SH-SY5Y (cell line): Measurements from ENCODE around the gene MR1.

Source experiments
- GATA2 ChIP-seq: IDR thresholded peaks from 2 replicates; pipeline ENCODE4 v1.6.1; 2011; ENCODE audit warnings: mild to moderate bottlenecking, low read depth, low read length
- GATA3 ChIP-seq: IDR thresholded peaks from 2 replicates; pipeline ENCODE4 v1.6.1; 2011; ENCODE audit warnings: low read depth, mild to moderate bottlenecking, low read length, moderate library complexity

MR1 gene

GRCh38 chr1:181018901-181019681, 14.7 kb upstream of the MR1 start:
- TF ChIP-seq GATA3 (no peak), GATA2 (no peak)

GRCh38 chr1:181021159-181021558, 12.6 kb upstream of the MR1 start:
- TF ChIP-seq GATA2 = no peak
- TF ChIP-seq GATA3 = no peak

DNA sequence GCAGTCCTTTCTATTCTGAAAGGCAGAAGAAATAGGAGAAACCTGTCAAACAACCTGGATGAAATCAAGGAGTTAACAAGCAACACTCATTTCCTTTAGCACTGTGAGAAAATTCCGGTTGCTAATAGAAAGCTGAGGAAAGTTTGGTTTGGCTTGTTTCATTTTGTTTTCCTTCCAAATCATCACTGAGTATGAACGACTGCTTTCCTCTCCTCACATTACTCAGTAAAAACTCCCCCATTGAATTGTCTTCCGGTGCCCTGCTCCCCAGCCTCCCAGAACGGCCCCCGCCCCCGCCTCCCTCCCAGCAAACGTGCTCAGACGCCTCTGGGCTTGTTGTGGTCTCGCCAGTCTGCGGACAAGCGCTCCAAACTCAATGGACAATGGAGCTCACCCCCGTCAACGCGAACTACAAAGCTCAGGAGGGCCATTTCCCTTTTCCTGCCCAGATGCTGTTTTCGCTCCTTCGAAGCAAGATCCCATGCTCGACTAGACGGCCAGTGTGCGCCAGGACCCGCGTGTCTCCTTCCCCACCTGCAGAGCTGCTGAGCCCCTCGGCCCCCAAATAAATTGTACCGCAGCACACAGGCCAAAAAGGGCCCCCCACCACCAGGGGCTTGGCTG, 11.9 kb upstream of the MR1 start:
- TF ChIP-seq GATA2 = no peak
- TF ChIP-seq GATA3 = no peak

DNA sequence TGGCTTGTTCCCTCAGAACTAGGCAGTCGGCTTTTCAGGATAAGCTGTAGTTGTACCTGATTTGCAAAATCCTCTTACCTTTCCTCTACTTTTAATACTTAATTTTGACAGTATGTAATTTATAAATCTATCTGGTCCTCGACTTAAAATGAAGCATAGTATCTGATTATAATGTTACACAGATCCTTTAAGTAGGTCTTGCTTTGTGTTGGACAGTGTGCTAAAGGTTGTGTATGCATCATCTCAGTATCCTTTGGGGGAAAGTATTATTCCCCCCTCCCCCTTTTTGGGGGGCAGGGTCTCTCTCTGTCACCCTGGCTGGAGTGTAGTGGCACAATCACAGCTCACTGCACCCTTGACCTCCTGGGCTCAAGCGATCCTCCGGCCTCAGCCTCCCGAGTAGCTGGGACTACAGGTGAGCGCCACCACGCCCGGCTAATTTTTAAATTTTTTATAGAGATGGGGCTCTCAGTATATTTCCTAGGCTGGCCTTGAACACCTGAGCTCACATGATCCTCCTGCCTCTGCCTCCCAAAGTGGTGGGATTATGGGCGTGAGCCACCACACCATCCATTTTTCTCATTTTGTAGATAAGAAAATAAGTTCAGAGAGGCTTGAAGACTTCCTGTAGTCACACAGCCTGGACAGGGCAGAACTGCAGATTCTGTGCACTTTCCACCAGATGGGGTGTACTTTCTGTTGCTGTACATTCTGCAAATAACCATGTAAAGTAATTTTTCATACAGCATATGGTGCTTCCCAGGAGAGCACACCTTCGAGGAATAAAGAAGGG, 10.3 kb upstream of the MR1 start:
- TF ChIP-seq GATA2 (no peak), GATA3 (no peak)

- no peak for TF ChIP-seq GATA2
- no peak for TF ChIP-seq GATA3
These were observed 5.6 kb upstream of the MR1 start for GRCh38 chr1:181028196-181028595.

DNA sequence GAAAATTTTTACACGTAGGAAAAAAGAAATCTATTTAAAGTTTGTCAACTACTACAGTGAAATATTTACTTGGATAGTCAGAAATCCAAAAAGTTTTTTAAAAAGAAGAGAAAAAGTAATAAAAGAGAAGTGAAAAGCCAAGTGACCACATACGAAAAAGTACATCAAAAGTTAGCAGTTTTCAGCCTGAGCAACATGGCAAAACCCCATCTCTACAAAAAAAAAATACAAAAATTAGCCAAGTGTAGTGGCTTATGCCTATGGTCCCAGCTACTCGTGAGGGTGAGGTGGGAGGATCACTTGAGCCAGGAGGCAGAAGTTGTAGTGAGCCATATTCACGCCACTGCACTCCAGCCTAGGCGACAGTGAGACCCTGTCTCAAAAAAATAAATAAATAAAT, 5.2 kb upstream of the MR1 start:
- TF ChIP-seq GATA3 (no peak), GATA2 (no peak)

- TF ChIP-seq GATA3 = no peak
- TF ChIP-seq GATA2 = no peak
These were observed 1.2 kb upstream of the MR1 start for GRCh38 chr1:181032535-181032934.

DNA sequence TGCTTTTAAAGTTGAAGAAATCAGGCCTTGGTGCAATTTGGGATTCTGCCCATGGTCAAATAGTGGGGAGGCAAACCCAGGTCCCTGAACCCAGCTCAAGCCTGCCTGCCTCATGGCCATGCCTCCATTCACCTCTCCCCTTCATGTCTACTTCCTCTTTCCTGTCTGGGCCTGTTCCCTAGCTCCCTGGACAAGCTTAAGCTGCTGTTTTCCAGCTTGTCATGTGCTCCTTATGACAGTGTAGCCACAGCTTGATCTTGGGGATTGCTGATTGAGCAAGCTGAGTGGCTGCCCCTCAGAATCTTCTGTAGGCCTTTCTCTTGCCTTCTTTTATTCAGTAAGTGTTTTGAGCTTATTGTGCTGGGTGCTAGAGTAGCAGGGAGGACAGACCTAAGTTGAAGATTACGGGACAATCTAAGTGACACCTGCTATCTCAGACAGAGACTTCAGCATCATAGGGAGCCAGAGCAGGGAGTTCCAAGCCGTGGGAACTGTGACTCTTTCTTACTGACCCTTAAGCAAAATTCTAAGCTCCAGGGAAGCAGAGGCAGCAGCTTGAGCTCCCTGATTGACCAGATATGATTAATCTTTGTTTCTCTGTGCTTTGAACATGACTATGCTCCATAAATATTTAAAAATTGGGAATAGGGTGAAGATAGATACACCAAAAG, 520 bp upstream of the MR1 start:
- TF ChIP-seq GATA3 (no peak), GATA2 (no peak)

DNA sequence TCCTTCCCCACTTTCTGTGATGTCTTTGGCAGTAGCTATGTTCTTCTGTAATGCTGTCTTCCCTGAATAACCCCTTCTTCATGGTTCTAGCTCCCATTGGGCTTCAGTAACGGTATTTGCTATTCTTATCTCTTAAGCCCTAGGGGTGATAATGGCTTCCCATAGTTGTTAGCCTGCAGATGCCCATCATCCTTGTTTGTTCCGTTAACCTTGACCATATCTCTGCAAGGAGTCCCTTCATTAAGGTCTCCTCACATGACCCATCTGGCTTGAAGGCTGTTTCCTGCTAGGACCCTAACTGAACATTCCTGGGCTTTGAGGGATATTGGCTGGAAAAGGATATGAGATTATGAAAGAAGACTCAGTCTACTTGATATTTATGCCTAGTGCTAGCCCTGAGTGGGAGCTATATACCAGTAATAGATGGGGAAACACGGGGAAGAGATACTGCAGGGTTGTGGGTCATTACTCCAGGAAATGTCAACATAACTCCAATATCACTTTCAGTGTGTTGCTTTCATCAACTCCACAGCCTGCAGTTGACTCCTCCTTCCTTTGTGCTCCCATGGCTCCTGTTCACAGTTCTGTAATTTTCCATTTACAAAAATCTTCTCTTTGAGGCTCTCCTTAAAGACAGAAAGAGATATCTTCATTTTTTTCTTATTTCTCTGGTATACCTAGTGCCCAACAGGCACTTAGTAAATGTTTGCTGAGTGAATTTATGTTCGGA, 2.5 kb downstream of the MR1 start:
- no peak for TF ChIP-seq GATA3
- TF ChIP-seq GATA2 = no peak

- no peak for TF ChIP-seq GATA3
- TF ChIP-seq GATA2 = no peak
These were observed 3.6 kb downstream of the MR1 start for GRCh38 chr1:181037386-181037785.

GRCh38 chr1:181038399-181038873, 4.7 kb downstream of the MR1 start:
- TF ChIP-seq GATA3 = no peak
- no peak for TF ChIP-seq GATA2

DNA sequence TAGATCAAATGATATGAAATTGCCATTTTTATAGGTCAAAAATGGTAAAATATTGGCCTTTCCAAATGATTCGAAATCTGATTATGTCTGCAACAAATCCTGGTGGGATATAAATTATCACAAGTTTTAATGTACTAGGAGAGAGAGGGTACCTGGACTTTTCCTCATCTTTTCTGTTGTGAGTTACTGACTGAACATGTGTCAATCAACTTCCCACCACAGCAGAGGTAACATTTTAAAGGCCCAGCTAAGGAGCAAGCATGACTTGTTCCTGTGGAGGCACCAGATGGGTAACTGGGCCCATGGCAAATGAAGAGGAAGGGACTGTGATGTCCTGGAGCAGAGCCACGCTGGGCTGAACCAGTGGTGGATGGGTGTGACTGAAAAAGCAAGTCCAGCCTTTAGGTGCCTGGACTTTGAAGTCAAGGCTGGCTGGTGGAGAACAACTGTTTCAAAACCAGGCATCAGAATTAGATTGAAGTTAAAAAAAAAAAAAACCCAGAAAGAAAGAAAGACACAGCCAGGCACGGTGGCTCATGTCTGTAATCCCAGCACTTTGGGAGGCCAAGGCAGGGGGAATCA, 6.6 kb downstream of the MR1 start:
- TF ChIP-seq GATA2 (no peak), GATA3 (no peak)

DNA sequence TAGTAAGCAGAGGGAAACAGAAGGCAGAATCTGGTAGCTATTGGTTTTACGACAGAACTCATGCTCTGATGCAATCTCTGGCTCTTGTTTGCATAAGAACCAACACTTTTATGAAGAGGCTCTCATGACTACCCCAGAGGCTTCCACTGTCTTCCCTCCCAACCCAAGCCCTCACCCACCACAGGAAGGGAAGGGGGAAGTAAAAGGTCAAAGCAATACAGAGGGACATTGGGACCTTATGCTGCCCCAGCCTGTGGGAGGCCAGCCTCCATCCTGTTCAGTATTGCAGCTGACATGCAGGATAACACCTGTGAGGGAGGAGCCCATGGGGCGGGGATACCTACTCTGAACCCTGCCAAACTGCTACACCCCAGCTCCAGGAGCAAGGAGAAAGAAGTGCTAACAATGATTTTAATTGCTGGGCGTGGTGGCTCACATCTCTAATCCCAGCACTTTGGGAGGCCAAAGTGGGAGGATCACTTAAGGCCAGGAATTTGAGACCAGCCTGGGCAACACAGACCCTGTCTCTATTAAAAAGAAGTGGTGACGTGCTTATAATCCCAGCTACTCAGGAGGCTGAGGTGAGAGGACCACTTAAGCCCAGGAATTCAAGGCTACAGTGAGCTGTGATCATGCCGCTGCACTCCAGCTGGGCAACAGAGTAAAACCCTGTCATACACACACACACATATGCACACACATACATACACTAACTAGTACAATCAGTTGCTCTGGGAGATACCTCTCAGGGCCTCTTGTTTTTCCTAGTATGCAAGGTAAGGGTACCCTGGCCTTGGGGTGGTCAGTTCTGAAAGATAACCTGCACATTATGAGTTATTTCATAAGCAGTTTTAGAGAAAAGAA, 9.5 kb downstream of the MR1 start:
- TF ChIP-seq GATA3 (no peak), GATA2 (no peak)
